ENCODE measurements around the gene GJC2.

Gene GJC2

DNA sequence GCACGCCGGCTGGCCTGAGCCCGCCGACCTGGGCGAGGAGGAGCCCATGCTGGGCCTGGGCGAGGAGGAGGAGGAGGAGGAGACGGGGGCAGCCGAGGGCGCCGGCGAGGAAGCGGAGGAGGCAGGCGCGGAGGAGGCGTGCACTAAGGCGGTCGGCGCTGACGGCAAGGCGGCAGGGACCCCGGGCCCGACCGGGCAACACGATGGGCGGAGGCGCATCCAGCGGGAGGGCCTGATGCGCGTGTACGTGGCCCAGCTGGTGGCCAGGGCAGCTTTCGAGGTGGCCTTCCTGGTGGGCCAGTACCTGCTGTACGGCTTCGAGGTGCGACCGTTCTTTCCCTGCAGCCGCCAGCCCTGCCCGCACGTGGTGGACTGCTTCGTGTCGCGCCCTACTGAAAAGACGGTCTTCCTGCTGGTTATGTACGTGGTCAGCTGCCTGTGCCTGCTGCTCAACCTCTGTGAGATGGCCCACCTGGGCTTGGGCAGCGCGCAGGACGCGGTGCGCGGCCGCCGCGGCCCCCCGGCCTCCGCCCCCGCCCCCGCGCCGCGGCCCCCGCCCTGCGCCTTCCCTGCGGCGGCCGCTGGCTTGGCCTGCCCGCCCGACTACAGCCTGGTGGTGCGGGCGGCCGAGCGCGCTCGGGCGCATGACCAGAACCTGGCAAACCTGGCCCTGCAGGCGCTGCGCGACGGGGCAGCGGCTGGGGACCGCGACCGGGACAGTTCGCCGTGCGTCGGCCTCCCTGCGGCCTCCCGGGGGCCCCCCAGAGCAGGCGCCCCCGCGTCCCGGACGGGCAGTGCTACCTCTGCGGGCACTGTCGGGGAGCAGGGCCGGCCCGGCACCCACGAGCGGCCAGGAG, 8.6 kb downstream of the GJC2 start:
- no peak for DNase-seq

GRCh38 chr1:228159008-228159665, 9.4 kb downstream of the GJC2 start:
- DNase-seq = no peak

- no peak for DNase-seq
These were observed 10.6 kb downstream of the GJC2 start for GRCh38 chr1:228160201-228160761.

GRCh38 chr1:228161362-228161761, 11.6 kb downstream of the GJC2 start:
- DNase-seq = no peak

GRCh38 chr1:228161866-228162265, 12.1 kb downstream of the GJC2 start:
- DNase-seq = no peak

DNA sequence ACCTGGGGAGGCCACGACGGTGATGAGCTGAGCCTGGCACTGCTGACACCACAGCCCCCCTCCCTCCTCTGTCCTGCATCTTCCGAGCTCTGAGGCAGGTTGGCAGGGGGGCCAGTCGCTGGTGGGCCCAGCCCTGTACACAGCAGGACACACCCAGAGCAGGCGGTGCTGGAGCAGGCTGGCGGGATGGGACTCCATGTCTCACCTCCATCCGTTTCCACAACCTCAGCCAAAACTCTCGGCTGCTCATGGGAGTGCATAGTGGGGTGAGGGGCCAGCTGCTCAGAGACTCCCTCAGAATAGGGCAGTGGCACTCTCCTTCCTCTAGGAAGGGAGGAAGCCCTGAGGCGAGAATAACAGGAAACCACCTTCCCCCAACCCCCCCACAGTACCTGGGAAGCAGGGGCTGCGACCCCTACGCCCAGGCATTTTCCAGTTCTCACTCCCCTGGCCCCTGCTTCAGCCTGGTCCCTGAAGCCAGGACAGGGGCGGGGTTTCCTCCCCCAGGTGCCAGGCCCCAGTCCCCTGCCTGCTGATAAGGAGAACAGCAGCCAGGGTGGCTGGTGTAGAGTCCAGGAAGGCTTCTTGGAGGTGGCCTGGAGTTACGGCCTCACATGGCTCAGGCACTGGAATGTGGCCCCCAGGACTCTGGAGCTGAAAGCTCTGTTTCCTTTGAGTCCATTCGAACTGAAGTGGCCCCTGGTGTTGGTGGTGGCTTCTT, 12.7 kb downstream of the GJC2 start:
- no peak for DNase-seq

- no peak for DNase-seq
These were observed 13.4 kb downstream of the GJC2 start for GRCh38 chr1:228163007-228163753.

DNA sequence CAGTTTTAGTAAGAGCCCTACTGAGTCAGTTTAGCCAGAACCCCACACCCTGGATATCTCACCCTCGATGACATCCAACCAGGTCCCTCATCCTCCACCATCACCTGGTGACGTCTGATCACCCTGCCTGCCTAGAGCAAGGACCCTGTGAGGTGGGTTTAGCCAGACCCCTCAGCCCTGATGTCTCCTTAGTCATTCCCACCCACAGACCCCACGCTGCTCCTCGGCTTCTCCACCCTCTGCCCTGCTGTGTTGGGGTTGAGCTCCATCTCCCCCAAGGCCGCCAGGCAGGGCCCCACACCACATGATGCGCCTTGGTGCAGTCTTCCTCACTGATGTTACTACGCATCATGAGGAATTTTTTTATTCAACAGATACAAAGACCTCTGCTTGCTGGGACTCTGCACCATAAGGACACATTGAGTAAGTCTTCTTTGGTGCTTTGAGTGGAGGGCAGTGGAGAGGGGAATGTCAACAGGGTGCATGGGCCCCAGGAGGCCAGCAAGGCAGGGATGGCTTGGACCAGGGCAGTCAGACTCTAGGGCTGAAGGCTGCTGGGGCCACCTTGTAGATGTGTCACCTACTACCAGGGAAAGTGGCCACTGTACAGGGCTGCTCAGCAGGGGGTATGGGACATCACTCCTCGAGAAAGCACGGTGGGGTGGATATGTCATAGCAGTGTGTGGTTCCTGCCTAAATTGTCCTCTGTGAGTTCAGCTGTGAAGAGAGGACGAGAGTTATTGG, 14.2 kb downstream of the GJC2 start:
- DNase-seq = no peak

DNA sequence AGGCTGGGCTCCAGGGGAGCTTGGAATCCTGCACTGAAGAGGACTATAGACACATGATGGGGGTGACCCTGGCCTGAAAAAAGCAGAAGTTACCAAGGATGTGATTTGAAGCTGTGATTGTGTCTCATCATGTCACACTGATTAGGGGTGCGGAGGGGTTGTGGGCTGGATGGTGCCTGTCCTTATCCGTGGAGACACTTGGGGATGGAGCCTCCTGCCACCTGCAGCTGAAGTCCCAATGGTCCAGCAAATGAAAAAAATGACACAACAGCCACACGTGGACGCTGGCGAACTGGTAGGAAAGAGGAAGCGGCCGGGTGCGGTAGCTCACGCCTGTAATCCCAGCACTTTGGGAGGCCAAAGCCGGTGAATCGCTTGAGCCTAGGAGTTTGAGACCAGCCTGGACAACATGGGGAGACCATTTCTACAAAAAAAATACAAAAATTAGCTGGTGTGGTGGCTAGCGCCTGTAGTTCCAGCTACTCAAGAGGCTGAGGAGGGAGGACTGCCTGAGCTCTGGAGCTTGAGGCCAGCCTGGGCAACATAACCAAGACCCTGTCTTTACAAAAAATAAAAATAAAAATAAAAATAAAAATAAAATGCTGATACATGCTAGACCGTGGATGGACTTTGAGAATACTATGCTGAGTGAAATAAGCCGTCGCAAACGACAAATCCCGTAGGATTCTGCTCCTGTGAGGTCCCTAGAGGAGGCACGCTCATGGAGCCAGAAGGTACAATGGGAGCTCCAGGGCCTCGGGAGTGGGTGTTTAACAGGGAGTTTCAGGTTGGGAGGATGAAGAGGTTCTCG, 15.0 kb downstream of the GJC2 start:
- DNase-seq = peak in 1 of 2 donors; percentile 44

DNA sequence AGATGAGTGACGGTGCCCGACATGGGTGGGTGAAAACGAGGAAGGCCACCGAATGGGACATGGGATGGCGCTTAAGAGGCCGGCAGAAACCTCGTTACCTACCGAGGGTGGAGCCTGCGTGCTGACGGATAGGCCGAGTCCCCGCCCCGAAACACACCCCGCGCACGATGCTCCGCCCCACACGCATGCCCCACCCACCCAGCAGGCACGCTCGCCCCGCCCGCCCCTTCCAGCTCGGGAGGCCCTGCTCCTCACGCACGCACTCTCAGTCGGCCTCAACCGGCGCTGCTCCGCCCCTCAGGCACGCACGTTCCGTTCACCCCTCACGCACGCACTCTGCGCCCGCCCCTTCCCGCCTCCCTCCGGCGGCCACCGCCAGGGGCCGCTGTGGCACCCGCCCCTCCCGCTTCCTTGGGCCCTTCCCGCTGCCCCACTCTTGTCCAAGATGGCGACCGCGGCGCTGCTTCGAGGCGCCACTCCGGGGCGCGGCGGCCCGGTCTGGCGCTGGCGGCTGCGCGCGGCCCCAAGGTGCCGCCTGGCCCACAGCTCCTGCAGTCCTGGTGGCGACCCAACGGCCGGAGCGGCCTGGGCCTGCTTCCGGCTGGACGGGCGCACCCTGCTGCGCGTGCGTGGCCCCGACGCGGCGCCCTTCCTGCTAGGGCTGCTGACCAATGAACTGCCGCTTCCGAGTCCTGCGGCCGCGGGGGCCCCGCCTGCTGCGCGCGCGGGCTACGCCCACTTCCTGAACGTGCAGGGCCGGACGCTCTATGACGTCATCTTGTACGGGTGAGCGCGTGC, 15.8 kb downstream of the GJC2 start, which contains the start of gene IBA57:
TSS of gene IBA57 (plus strand) at position 433 of the 798 bp plus-strand sequence. CDS start at position 446, 13 bp downstream.
- peak; percentile 100 for DNase-seq

GRCh38 chr1:228166170-228166936, 16.6 kb downstream of the GJC2 start:
- peak; percentile 78 to 85 for DNase-seq

DNA sequence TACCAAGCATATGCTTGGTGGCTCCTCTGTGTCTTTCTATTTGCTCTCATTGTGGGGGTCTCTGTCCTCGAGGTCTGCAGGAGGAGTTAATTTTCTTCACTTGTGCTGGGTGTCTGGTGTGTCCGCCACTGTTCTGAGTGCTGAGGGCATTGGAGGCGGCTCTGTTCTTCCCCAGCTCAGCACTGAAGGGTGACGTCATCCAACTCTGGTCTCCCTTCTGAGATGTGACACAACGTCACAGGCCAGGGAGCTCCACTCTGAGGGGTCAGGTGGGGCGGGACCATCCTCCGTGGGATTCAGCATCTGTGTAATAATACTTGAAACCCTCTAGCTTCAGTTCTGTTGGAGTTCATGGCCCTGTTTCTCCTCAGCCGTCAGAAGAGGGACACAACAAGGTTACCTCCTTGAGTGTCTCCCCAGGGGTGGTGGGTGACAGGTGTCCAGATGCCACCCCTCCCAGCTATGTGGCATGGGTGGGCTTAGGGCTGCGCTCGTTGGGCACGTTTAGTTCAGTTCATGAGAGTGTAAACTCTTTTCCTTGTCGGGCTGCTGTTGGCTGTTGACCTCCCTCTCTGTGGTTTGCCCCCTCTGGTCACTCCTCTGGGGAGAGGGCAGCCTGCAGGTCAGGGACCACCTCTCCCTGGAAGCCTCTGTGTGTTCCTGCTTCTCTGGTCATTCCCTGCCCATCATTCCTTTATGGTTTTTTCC, 19.0 kb downstream of the GJC2 start:
- DNase-seq = no peak

DNA sequence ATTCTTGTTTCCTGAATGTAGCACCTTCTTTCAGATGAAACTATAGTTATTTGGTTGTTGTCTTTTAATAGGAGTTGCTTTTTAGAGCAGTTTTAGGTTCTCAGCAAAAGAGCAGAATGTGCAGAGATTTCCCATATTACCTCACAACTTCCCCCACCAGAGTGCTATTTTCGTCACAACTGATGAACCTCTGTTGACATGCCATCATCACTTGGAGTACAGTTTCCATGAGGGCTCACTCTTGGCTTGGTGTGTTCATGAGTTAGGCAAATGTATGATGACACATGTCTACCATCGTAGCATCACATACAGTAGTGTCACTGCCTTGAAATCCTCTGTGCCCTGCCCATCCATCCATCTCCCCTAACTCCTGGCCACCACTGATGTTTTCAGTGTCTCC, 19.6 kb downstream of the GJC2 start:
- DNase-seq = no peak

GRCh38 chr1:228170666-228171065, 20.9 kb downstream of the GJC2 start:
- no peak for DNase-seq

DNA sequence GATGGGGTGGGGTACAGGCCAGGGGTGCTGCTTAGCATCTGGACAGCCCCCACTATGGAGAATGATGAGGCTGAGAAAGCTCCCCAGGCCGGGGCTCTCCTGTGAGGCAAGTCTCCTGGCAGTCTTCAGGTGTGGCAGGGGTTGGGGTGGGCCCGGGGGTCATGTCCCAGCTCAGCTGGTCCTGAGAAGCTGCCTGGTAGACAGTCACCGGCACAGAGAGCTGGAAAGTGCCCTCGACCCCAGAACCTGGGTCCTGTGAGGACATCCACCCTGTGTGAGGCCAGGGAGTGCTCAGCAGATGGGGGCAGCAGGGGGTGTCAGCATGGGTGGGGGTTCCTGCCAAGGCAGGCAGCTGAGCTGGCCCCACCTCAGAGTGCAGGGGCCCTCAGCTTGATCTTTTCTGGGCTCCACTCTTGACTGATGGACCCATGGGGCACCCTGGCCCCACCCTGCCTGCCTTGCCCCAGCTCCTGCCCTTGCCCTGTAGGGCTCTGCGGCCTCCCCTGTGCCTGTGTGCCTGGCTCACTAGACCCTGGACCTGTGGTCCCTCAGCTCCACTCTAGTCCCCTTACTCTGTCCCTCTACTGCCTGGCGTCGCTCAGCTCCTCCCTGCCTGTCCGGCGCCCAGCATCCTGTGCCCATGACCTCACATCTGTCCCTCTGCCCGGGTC, 21.6 kb downstream of the GJC2 start:
- DNase-seq = no peak

DNA sequence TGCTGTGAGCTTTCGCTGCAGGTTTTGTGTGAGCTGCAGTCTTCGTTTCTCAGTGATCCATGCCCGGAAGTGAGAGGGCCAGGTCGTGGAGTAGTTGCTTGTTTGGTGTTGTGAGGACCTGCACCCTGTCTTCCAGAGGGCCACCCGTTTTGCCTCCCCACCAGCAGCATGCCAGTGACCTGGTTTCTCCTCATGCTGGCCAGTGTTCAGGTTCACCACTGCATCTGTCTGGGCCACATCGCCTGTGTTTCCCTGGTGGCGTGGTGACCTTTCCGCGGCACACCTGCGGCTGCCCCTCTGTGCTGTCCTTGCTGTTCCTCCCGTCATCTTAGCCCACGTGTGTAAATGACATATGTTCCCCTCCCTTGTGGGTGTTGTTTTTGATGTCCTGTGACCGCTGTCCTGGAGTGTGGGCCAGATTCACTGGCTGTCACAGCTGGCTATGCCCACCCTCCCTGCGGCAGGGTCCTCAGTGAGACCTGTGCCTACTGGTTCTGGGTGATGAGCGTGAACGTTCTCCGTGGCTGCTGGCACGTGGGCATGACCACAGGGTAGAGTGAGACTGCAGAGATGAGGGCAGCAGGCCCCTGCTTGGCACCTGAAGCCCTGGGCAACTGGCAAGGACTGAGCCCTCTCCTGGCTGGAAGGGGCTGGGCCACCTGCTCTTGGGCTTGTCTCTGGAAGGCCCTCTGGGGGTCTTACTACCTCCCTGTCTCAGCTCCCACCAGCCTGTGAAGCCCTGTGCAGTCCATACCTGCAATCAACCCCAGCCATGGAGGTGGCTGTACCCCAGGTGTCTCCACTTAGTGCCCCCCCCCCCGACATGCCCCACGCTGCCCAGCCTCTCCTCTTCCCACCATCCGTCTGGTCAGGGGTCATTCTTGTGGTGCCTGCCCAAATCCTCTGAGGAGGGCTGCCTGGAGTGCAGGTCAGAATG, 23.1 kb downstream of the GJC2 start:
- DNase-seq = no peak

Data from CD4-positive, alpha-beta T cell treated with Interleukin-1 beta for 1 hour (primary cell).